Measurements from ENCODE around the gene UBE2G1.
A peak's percentile ranks its signal among the peaks of the same experiment; 100 is the strongest.
"Not testable (repeated sequence)": the region's sequence is repeated elsewhere in the genome, so short reads cannot be mapped to it uniquely, and the experiment has no call there.

The UBE2G1 gene

GRCh38 chr17:4301066-4301465 lies 65.4 kb downstream of the UBE2G1 start:
- no peak for DNase-seq
- ATAC-seq = no peak

- ATAC-seq (no peak), DNase-seq (no peak)
Observed at GRCh38 chr17:4297351-4297750, 69.1 kb downstream of the UBE2G1 start.

DNA sequence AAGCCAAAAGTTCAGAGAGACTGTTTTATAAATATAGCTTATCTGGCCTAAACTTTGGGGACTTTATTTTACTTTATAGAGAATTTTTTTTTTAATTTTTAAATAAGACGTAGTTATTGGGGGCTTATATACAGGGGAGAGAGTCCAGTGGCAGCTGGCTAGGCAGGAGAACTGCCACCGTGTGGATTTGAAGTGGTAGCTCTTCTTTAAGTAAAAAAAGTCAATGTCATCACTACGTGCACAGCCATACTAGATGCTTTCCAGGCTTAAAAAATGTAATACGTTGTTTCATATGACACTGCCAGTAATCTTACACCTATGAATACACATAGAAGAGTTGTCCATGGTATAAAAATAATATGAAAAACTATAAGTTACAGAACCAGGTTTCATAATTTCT lies 70.8 kb downstream of the UBE2G1 start:
- no peak for ATAC-seq
- no peak for DNase-seq

DNA sequence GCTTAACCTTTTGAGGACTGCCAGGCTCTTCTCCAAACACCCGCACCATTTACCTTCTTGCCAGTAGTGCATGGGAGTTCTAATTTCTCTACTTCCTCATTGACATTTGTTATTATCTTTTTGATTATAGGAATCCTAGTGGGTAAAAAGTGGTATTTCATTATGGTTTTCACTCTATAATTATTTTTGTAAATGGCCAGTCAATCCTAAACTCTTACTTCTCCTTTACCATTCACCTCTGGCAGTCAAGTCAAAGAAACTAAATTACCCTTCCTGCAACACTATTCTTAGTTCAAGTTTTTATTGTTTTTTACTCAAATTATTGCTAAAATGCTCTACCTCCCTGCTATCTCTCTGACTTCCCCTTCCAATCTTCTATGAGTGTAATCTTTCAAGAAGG lies 72.9 kb downstream of the UBE2G1 start:
- ATAC-seq (no peak), DNase-seq (no peak)

GRCh38 chr17:4287710-4288109 lies 78.8 kb downstream of the UBE2G1 start:
- no peak for ATAC-seq
- DNase-seq = no peak

DNA sequence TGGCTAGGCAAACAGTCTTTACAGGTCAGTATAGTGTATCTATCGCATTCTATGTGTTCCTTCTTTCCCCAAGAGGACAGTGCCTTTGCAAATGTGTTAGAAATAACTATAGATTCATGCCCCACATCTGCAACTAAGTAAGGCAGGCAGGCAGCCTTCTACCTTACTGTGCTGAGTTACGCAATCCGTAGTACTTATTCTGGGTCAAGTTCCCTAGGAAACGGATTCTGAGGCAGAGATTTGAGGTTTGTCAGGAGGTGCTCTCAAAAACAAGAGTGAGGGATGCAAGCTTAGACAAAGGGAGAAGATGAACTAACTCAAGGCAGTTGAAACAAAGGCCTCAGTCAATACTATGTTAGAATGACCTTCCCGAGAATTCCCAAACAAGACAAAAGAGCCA lies 90.0 kb downstream of the UBE2G1 start:
- DNase-seq (no peak), ATAC-seq (no peak)

DNA sequence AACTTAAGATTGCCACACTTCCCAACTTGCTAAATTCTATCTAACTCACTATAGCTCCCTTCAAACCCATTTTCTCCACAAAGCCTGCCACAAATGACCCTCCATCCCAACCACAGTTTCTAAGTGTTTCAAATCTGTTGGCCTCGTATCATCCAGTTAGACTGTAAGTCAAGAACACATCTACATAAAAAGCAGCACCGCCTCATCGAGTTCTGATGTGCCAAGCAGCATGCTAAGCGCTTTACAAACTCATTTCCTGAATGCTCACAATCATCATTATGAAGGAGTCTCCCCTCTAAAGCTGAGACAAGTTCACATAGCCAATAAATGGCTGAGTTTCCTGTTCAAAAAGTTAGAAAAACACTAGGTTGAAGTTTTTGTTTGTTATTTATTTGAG lies 93.5 kb downstream of the UBE2G1 start:
- ATAC-seq = no peak
- DNase-seq = no peak

DNA sequence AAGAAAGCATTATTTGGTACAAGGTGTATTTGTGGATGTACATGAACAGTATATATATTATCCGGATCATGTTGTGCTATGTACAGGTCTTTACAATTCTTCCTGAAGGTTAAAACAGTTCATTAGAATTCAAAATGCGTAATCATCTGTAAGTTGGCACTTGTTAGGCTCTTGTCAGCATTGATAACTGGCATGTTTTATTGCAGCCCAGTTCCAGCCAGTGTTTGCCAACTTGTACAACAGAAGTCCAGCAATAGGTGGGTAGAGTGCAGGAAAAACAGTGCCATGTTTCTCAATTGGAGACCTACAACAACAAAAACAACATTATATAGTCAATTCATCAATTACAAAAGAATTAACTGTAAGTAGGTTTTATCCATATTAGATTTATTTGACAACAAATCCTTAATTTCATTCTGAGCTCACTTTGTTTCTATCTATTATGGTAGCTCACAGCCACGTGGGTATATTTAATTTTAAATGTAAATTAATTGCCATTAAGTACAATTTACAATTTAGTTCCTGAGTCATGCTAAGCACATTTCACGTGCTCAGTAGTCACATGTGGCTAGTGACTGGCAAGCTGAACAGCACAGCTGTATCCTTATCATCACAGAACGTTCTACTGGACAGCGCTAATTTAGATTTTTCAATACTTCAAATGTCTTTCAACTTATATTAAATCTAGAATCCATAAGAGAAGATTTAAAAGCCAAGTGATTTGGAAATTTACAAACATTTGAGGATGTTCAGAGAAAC lies 94.1 kb downstream of the UBE2G1 start:
- no peak for ATAC-seq
- no peak for DNase-seq

GRCh38 chr17:4270736-4271135 lies 95.7 kb downstream of the UBE2G1 start:
- ATAC-seq (no peak), DNase-seq (no peak)

GRCh38 chr17:4269915-4270314 lies 96.6 kb downstream of the UBE2G1 start:
- ATAC-seq (no peak), DNase-seq (no peak)

DNA sequence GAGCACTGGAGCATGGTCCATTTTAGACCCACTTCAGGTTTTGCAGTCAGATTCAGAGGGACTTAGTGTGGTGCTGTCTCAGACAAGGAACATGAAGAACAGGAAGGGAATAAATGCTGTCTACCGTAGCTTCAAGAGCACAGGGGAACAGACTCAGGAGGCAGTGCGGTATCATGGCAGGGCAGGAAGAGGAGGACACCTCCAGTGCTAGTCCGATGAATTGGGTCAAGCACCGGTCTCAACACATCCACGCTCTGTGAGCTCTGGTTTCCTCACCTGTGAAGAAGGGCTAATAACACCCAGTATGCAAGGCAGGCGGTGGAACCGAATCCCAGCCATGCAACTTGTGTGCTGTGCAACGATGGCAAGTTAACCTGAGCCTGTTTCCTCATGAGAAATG lies 99.1 kb downstream of the UBE2G1 start:
- no peak for ATAC-seq
- no peak for DNase-seq

GRCh38 chr17:4266550-4266949 lies 99.9 kb downstream of the UBE2G1 start:
- ATAC-seq = no peak
- no peak for DNase-seq

GRCh38 chr17:4263282-4264215 lies 102.9 kb downstream of the UBE2G1 start, which contains the start of gene ANKFY1:
ANKFY1 (minus strand) TSS chr17:4263979; CDS start chr17:4263941, 38 bp downstream.
- DNase-seq (peak; percentile 98), ATAC-seq (peak; percentile 99)

DNA sequence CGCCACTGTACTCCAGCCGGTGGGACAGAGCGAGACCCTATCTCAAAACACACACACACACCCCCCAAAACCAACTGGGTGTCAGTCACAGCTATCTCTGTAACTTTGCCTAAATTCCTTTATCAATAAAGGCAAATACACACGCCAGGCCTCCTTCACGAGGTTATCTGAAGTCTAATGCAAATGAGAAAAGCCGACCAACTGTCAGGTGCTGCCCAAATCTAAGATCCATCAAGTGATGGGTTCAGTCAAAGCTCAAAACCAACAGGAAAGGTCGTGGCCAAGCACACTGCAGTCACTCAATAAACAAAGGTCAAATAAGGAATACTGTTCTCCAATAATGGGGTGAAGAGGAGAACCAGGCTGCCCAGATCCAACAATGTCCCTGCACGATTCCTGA lies 103.8 kb downstream of the UBE2G1 start:
- DNase-seq (no peak), ATAC-seq (no peak)

DNA sequence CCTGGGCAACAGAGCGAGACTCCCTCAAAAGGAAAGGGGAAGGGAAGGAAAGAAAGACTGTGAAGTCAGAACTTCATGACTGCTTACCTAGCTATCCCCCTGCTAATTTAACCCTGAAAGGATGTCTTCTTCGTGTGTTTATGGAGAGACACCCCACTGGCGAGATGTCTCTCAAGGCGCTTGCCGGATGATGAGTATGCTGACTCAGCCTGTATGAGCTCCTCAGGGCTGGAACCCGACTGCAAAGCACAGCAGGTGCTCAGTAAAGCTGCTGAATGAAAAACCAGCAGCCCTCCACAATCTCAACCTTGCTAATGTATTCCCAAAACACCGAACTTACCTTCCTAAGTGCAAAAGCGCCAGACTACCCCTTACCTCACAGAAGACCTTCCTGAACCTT lies 105.0 kb downstream of the UBE2G1 start:
- ATAC-seq (no peak), DNase-seq (no peak)

GRCh38 chr17:4258867-4259266 lies 107.6 kb downstream of the UBE2G1 start:
- DNase-seq (no peak), ATAC-seq (no peak)

GRCh38 chr17:4256952-4257351 lies 109.5 kb downstream of the UBE2G1 start:
- DNase-seq = no peak
- peak; percentile 82 for ATAC-seq

DNA sequence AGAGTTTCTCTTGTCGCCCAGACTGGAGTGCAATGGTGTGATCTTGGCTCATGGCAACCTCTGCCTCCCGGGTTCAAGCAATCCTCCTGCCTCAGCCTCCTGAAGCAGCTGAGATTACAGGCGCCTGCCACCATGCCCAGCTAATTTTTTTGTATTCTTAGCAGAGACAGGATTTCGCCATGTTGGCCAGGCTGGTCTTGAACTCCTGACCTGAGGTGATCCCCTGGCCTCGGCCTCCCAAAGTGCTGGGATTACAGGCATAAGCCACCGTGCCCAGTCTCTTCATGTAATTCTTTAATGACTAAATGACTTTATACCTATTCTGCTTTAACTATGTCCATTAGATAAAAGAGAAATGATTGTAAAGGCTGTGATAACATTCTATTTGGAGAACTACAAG lies 111.2 kb downstream of the UBE2G1 start:
- not testable (repeated sequence) for ATAC-seq, DNase-seq

GRCh38 chr17:4250887-4251286 lies 115.6 kb downstream of the UBE2G1 start:
- DNase-seq (no peak), ATAC-seq (no peak)

- DNase-seq (no peak), ATAC-seq (no peak)
Observed at GRCh38 chr17:4249452-4250029, 116.9 kb downstream of the UBE2G1 start.

GRCh38 chr17:4248504-4249277 lies 117.8 kb downstream of the UBE2G1 start:
- no peak for ATAC-seq

GRCh38 chr17:4247971-4248388 lies 118.5 kb downstream of the UBE2G1 start:
- DNase-seq (no peak), ATAC-seq (no peak)

More at GRCh38 chr17:4248504-4249277, 117.8 kb downstream of the UBE2G1 start:
- DNase-seq = no peak
